AG04449 (cell line): ENCODE measurements around the gene ATAD3C.
"Not testable (repeated sequence)": the region's sequence is repeated elsewhere in the genome, so short reads cannot be mapped to it uniquely, and the experiment has no call there.

Experiments
- CTCF ChIA-PET: fragments of 350-600 bp; formaldehyde crosslinking; extraction: SDS; loops from one replicate; lab custom pipeline; 2021; ENCODE audit warnings: antibody characterized with exemption; lab: Yijun Ruan, JAX
- POLR2A ChIA-PET: fragments of 400-600, 350-600 bp; formaldehyde crosslinking; extraction: SDS; loops from one replicate; lab custom pipeline; 2020; ENCODE audit warnings: antibody characterized with exemption, inconsistent platforms; lab: Yijun Ruan, JAX
- DNase-seq: peaks from one replicate; pipeline ENCODE4 v3.0.0-alpha.2; 2010; ENCODE audit warnings: low read depth, low spot score
- H3K4me3 ChIP-seq: 2 replicates; pipeline ENCODE4 v1.5.1; 2011; ENCODE audit warnings: low read depth, mild to moderate bottlenecking, control low read depth, low read length
- TF ChIP-seq, protein P1 (sequence below): IDR thresholded peaks from one replicate; pipeline ENCODE4 v1.5.1; 2011; ENCODE audit warnings: mild to moderate bottlenecking, moderate library complexity, low read length, control low read depth, inconsistent platforms; ENCODE audit not compliant: insufficient read depth; ENCODE audit errors: missing control alignments

The ATAD3C gene

DNA sequence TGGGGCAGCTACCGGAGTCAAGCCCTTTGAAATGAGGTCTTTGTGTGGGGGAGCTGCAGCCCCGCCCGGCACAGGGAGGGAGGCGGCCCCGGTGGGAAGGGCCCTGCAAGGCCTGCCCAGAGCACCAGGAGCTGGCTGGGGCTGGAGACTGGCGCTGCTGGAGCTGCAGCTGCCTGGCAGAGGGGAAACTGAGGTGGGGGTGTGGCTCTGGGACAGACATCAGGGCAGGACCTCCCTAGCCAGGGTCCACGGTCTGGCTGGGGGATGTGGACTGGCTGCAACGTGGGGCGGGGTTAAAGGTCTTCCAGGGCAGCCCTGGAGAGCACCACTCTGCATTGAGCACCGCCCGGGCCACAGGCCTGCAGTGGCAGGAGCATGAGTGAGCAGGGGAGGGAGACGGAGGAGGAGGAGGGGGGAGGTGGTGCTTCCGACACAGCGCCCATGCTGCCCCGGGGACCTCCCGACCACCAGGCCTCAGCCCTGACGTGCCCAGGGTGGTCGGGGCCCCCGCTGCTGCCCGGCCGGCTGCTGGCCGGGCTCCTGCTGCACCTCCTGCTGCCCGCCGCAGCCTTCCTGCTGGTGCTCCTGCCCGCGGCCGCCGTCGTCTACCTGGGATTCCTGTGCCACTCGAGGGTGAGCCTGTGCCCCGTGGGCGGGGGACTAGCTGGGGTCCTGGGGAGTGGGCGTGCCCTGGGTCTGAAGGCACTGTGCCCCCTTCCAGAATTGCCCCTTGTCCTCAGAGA, 23.6 kb upstream of the ATAD3C start:
- H3K4me3 ChIP-seq = no peak overlapping the region
- ChIA-PET CTCF (interaction anchor here (1.6 kb wide), 1 partner anchor 14 kb away, joined by 5 read pairs; no protein-coding TSS in a partner anchor), POLR2A (interaction anchor here (0.7 kb wide), 1 partner anchor 27 kb away, joined by 4 read pairs; the partner anchor contains the start of gene CCNL2)
- DNase-seq = no peak
- TF ChIP-seq, protein P1, sequence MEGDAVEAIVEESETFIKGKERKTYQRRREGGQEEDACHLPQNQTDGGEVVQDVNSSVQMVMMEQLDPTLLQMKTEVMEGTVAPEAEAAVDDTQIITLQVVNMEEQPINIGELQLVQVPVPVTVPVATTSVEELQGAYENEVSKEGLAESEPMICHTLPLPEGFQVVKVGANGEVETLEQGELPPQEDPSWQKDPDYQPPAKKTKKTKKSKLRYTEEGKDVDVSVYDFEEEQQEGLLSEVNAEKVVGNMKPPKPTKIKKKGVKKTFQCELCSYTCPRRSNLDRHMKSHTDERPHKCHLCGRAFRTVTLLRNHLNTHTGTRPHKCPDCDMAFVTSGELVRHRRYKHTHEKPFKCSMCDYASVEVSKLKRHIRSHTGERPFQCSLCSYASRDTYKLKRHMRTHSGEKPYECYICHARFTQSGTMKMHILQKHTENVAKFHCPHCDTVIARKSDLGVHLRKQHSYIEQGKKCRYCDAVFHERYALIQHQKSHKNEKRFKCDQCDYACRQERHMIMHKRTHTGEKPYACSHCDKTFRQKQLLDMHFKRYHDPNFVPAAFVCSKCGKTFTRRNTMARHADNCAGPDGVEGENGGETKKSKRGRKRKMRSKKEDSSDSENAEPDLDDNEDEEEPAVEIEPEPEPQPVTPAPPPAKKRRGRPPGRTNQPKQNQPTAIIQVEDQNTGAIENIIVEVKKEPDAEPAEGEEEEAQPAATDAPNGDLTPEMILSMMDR = no peak

DNA sequence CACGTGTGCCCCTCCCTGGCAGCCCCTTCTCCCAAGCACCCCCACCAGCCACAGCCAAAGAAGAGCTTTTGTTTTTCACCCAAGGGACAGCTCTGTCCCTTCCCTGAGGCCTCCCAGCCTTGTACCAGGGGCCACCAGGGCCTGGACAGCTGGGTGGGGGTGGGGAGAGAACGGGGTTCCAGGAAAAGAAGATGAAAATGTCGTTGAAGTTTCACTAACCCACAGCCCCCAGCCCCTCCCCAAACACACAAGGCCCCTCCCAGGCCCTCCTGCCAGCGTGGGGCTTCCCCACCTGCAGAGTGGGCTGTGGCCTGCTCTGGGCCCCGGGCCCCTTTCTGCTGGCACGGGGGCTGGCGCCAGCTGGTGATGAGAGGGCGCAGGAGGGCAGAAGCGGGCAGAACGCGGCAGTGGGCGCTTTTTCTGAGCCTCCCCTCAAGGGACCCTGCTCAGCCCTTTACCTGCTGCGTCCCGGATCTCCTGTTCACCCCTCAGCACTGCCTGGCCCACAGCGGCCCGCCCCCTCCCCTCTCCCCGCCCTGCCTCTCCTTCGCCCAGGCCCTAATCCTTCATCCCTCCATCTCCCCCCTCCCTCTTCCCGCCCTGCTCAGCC, 22.9 kb upstream of the ATAD3C start:
- POLR2A ChIA-PET = interaction anchor here (0.7 kb wide), 1 partner anchor 27 kb away, joined by 4 read pairs; the partner anchor contains the start of gene CCNL2
- TF ChIP-seq, protein P1 = no peak
- CTCF ChIA-PET = interaction anchor here (1.6 kb wide), 1 partner anchor 14 kb away, joined by 5 read pairs; no protein-coding TSS in a partner anchor
- DNase-seq = no peak
- no peak overlapping the region for H3K4me3 ChIP-seq

DNA sequence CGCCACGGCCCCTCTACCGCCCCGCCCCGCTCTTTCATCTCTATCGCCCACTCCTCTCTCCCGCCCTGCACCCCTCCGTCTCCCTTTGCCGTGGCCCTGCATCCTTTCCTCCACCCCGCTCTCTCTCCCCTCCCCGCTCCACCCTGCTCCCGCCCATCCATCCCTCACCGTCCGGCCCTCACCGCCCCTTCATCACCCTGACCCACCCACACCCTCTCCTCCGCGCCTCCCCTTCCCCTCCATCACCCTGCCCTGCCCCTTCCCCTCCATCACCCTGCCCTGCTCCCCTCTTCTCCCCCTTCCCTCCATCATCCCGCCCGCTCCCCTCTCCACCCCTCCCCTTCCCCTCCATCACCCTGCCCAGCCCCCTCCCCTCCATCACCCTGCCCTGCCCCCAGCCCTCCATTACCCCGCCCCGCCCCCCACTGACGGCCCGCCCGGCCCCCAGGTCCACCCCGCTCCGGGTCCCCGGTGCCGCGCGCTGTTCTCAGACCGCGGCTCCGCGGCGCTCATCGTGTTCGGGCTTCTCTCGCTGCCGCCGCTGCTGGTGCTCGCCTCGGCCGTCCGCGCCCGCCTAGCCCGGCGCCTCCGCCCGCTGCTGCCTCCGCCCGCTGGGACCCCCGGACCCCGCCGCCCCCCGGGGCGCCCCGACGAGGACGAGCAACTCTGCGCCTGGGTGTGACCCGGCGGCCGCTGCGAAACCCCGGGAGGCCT, 22.2 kb upstream of the ATAD3C start:
- ChIA-PET POLR2A (no interaction called here), CTCF (interaction anchor here (1.6 kb wide), 1 partner anchor 13 kb away, joined by 5 read pairs; no protein-coding TSS in a partner anchor)
- H3K4me3 ChIP-seq = peak overlapping the region; percentile 44
- no peak for DNase-seq
- TF ChIP-seq, protein P1 = no peak

DNA sequence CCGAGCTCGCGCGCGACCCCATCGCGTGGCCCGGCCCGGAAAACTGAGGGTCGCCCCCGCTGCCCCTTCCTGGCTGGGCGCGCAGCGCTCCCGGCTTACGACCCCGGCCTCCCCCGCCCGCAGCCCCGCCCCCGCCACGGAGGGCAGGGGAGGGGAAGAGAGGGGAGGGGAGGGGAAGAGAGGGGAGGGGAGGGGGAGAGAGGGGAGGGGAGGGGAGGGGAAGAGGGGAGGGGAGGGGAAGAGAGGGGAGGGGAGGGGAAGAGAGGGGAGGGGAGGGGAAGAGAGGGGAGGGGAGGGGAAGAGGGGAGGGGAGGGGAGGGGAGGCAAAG, 21.7 kb upstream of the ATAD3C start:
- ChIA-PET CTCF (no interaction called here), POLR2A (no interaction called here)
- no peak for DNase-seq
- TF ChIP-seq, protein P1 = no peak
- peak overlapping the region; percentile 44 for H3K4me3 ChIP-seq

DNA sequence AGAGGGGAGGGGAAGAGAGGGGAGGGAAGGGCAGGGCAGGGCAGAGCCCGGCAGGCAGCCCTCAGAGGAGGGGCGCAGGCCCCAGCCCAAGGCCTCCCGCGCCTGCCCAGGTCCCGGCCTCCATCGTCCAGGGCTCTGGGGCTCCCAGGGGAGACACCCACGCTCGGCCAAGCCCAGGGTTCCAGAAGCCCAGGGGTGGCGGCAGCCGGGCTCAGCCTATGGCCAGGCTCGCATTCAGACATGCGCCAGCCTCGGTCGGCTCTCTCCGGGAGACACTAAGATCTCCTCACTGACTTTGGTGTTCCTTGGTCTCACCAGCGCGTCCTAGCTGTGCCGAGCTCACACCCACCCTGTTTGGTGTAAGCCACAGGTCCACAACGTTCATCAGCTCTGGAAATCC, 21.3 kb upstream of the ATAD3C start:
- H3K4me3 ChIP-seq = no peak overlapping the region
- no peak for DNase-seq
- CTCF ChIA-PET = interaction anchor here (1.4 to 2.9 kb wide), 2 partner anchors 12 to 29 kb away, joined by 3 to 22 read pairs; partner anchors contain the start of gene CCNL2
- POLR2A ChIA-PET = no interaction called here
- TF ChIP-seq, protein P1 = no peak

DNA sequence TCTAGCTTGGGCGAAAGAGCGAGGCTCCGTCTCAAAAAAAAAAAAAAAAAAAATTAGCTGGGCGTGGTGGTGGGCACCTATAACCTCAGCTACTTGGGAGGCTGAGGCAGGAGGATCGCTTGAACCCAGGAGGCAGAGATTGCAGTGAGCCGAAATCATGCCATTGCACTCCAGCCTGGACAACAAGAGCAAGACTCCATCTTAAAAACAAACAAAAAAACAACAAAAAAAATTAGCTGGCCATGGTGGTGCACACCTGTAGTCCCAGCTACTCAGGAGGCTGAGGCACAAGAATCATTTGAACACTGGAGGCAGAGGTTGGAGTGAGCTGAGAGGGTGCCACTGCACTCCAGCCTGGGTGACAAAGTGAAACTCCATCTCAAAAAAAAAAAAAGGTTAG, 20.5 kb upstream of the ATAD3C start:
- H3K4me3 ChIP-seq, DNase-seq, POLR2A ChIA-PET: not testable (repeated sequence)
- CTCF ChIA-PET = interaction anchor here (1.4 to 2.9 kb wide), 3 partner anchors 12 to 30 kb away, joined by 3 to 22 read pairs (median 9); partner anchors contain the start of gene CCNL2
